ENCODE measurements around the gene CAMK2B. TPM values are rescaled to one million over a fixed set of nuclear protein-coding genes. Genes with fewer than 3 reads are reported as not detected.
A peak's percentile ranks its signal among the peaks of the same experiment; 100 is the strongest.

The CAMK2B gene
- total RNA-seq, 1 donor from 2014 or later, result 0.30 TPM

GRCh38 chr7:44264221-44264931 lies 61.0 kb downstream of the CAMK2B start:
- Histone ChIP-seq H3K4me3 (no peak overlapping the region), H3K36me3 (no peaks in the 10 kb centered on the region), H3K4me1 (peaks cover 7% of the 10 kb centered on the region), H3K27me3 (ENCODE audit: low read depth) (peaks cover 20% of the 10 kb centered on the region), H3K9me3 (no peaks in the 10 kb centered on the region), H3K27ac (no peak overlapping the region)
- ATAC-seq (no peak), DNase-seq (no peak)
- TF ChIP-seq CTCF (IDR thresholded peaks at IDR 0.05), result no peak
- intact Hi-C loops (cut with DNase I), result no loop called here

GRCh38 chr7:44263326-44264082 lies 61.9 kb downstream of the CAMK2B start:
- no peak for ATAC-seq
- H3K9me3 ChIP-seq, result no peaks in the 10 kb centered on the region
- H3K27me3 ChIP-seq (ENCODE audit: low read depth), result peaks cover 14% of the 10 kb centered on the region
- H3K27ac ChIP-seq, result no peak overlapping the region
- intact Hi-C loops (cut with DNase I), result no loop called here
- no peak for TF ChIP-seq CTCF (IDR thresholded peaks at IDR 0.05)
- DNase-seq, result no peak
- H3K4me1 ChIP-seq, result peaks cover 16% of the 10 kb centered on the region
- H3K4me3 ChIP-seq, result no peak overlapping the region
- H3K36me3 ChIP-seq, result no peaks in the 10 kb centered on the region

GRCh38 chr7:44262031-44262430 lies 63.4 kb downstream of the CAMK2B start:
- no peak overlapping the region for H3K4me3 ChIP-seq
- H3K4me1 ChIP-seq, result peaks cover 30% of the 10 kb centered on the region
- intact Hi-C loops (cut with DNase I), result no loop called here
- H3K36me3 ChIP-seq, result no peaks in the 10 kb centered on the region
- no peak for TF ChIP-seq CTCF (IDR thresholded peaks at IDR 0.05)
- H3K27me3 ChIP-seq (ENCODE audit: low read depth), result peaks cover 14% of the 10 kb centered on the region
- ATAC-seq, result no peak
- H3K9me3 ChIP-seq, result no peaks in the 10 kb centered on the region
- no peak for DNase-seq
- no peak overlapping the region for H3K27ac ChIP-seq

- H3K4me1 ChIP-seq, result peaks cover 35% of the 10 kb centered on the region
- H3K9me3 ChIP-seq, result no peaks in the 10 kb centered on the region
- H3K27ac ChIP-seq, result no peak overlapping the region
- no peak for ATAC-seq
- DNase-seq, result no peak
- intact Hi-C loops (cut with DNase I), result no loop called here
- H3K36me3 ChIP-seq, result no peaks in the 10 kb centered on the region
- no peak overlapping the region for H3K4me3 ChIP-seq
- TF ChIP-seq CTCF (IDR thresholded peaks at IDR 0.05), result no peak
- H3K27me3 ChIP-seq (ENCODE audit: low read depth), result peaks cover 14% of the 10 kb centered on the region
These were observed 64.2 kb downstream of the CAMK2B start for GRCh38 chr7:44261240-44261639.

- no peaks in the 10 kb centered on the region for H3K36me3 ChIP-seq
- peak; percentile 24 to 41 for ATAC-seq
- no peaks in the 10 kb centered on the region for H3K9me3 ChIP-seq
- no peak overlapping the region for H3K4me3 ChIP-seq
- peaks cover 14% of the 10 kb centered on the region for H3K27me3 ChIP-seq (ENCODE audit: low read depth)
- H3K4me1 ChIP-seq, result peaks cover 35% of the 10 kb centered on the region
- intact Hi-C loops (cut with DNase I), result no loop called here
- peak overlapping the region; percentile 63 for H3K27ac ChIP-seq
- TF ChIP-seq CTCF (IDR thresholded peaks at IDR 0.05), result no peak
- DNase-seq, result no peak
These were observed 65.6 kb downstream of the CAMK2B start for GRCh38 chr7:44259547-44260457.
